H9 (cell line): ENCODE measurements around the gene SUOX. TPM values are rescaled to one million over a fixed set of nuclear protein-coding genes. Genes with fewer than 3 reads are reported as not detected.

Experiments used
- DNase-seq: peaks from one replicate; pipeline ENCODE4 v3.0.0-alpha.2; 2017
- H2AFZ ChIP-seq: one replicate; pipeline ENCODE4 v1.6.1; 2013; ENCODE audit warnings: mild to moderate bottlenecking, low read length, control low read depth, moderate library complexity
- H2AK5ac ChIP-seq: 2 replicates; pipeline ENCODE4 v1.6.1; 2013; ENCODE audit warnings: low read length, control low read depth, mixed read lengths; ENCODE audit not compliant: insufficient read length
- H2BK120ac ChIP-seq: one replicate; pipeline ENCODE4 v1.6.1; 2013; ENCODE audit warnings: low read depth, mild to moderate bottlenecking, low read length, control low read depth, inconsistent platforms; ENCODE audit not compliant: poor library complexity, severe bottlenecking
- H2BK12ac ChIP-seq: 2 replicates; pipeline ENCODE4 v1.6.1; 2013; ENCODE audit warnings: low read length, control low read depth, mixed read lengths, low read depth; ENCODE audit not compliant: insufficient read length
- H2BK15ac ChIP-seq: 2 replicates; pipeline ENCODE4 v1.6.1; 2013; ENCODE audit warnings: low read depth, low read length, control low read depth
- H2BK20ac ChIP-seq: one replicate; pipeline ENCODE4 v1.6.1; 2013; ENCODE audit warnings: low read depth, mild to moderate bottlenecking, low read length, control low read depth, inconsistent platforms; ENCODE audit not compliant: poor library complexity, severe bottlenecking
- H2BK5ac ChIP-seq: 2 replicates; pipeline ENCODE4 v1.6.1; 2013; ENCODE audit warnings: low read length, control low read depth, mixed read lengths; ENCODE audit not compliant: insufficient read length
- H3K14ac ChIP-seq: 2 replicates; pipeline ENCODE4 v1.6.1; 2013; ENCODE audit warnings: low read length, control low read depth; ENCODE audit not compliant: insufficient read depth
- H3K18ac ChIP-seq: 2 replicates; pipeline ENCODE4 v1.6.1; 2013; ENCODE audit warnings: low read depth, mild to moderate bottlenecking, mixed read lengths, low read length, control low read depth; ENCODE audit not compliant: insufficient read length
- H3K23ac ChIP-seq: 2 replicates; pipeline ENCODE4 v1.6.1; 2013; ENCODE audit warnings: low read length, control low read depth, mixed read lengths, low read depth; ENCODE audit not compliant: insufficient read length
- H3K23me2 ChIP-seq: 2 replicates; pipeline ENCODE4 v1.6.1; 2013; ENCODE audit warnings: low read depth, mild to moderate bottlenecking, mixed read lengths, low read length, control low read depth; ENCODE audit not compliant: insufficient read length, poor library complexity, severe bottlenecking
- H3K27ac ChIP-seq: 2 replicates; pipeline ENCODE4 v1.5.1; 2013; ENCODE audit warnings: low read length, control low read depth, mixed read lengths, low read depth; ENCODE audit not compliant: insufficient read length
- H3K27me3 ChIP-seq: 2 replicates; pipeline ENCODE4 v1.6.1; 2013; ENCODE audit warnings: low read length, control low read depth, inconsistent platforms; ENCODE audit not compliant: insufficient read depth
- H3K4ac ChIP-seq: 2 replicates; pipeline ENCODE4 v1.6.1; 2013; ENCODE audit warnings: low read depth, mild to moderate bottlenecking, control low read depth, inconsistent platforms, low read length, moderate library complexity
- H3K4me1 ChIP-seq: 2 replicates; pipeline ENCODE4 v1.6.1; 2013; ENCODE audit warnings: low read length, control low read depth, inconsistent platforms; ENCODE audit not compliant: insufficient read depth
- H3K4me2 ChIP-seq: 2 replicates; pipeline ENCODE4 v1.6.1; 2013; ENCODE audit warnings: low read length, control low read depth, mixed read lengths; ENCODE audit not compliant: insufficient read length, insufficient read depth
- H3K56ac ChIP-seq: 2 replicates; pipeline ENCODE4 v1.6.1; 2013; ENCODE audit warnings: low read depth, mild to moderate bottlenecking, mixed read lengths, low read length, control low read depth; ENCODE audit not compliant: insufficient read length
- H3K79me1 ChIP-seq: 2 replicates; pipeline ENCODE4 v1.6.1; 2013; ENCODE audit warnings: low read depth, mild to moderate bottlenecking, moderate library complexity, low read length, control low read depth, inconsistent platforms; ENCODE audit not compliant: insufficient read depth, poor library complexity, severe bottlenecking
- H3K79me2 ChIP-seq: 2 replicates; pipeline ENCODE4 v1.6.1; 2013; ENCODE audit warnings: low read length, control low read depth, inconsistent platforms; ENCODE audit not compliant: insufficient read depth
- H3K9ac ChIP-seq: 2 replicates; pipeline ENCODE4 v1.6.1; 2013; ENCODE audit warnings: low read length, control low read depth, mixed read lengths; ENCODE audit not compliant: insufficient read length; ENCODE audit errors: extremely low read depth
- H3K9me3 ChIP-seq: one replicate; pipeline ENCODE4 v1.6.1; 2013; ENCODE audit warnings: low read depth, low read length, inconsistent platforms; ENCODE audit not compliant: control insufficient read depth
- H3T11ph ChIP-seq: one replicate; pipeline ENCODE4 v1.6.1; 2013; ENCODE audit warnings: mild to moderate bottlenecking, low read length, control low read depth, inconsistent platforms
- H4K20me1 ChIP-seq: one replicate; pipeline ENCODE4 v1.6.1; 2013; ENCODE audit not compliant: control insufficient read depth, insufficient read length, insufficient read depth
- H4K5ac ChIP-seq: 2 replicates; pipeline ENCODE4 v1.6.1; 2013; ENCODE audit warnings: low read depth, mild to moderate bottlenecking, mixed read lengths, low read length, control low read depth; ENCODE audit not compliant: insufficient read length
- H4K8ac ChIP-seq: replicated peaks from 2 replicates; pipeline ENCODE4 v1.6.1; 2013; ENCODE audit warnings: low read length, control low read depth, mixed read lengths, low read depth; ENCODE audit not compliant: insufficient read length
- H4K91ac ChIP-seq: 2 replicates; pipeline ENCODE4 v1.6.1; 2013; ENCODE audit warnings: low read depth, mild to moderate bottlenecking, moderate library complexity, mixed read lengths, low read length, control low read depth; ENCODE audit not compliant: insufficient read length
- H3K27ac Mint-ChIP-seq, 3 experiments: 2 replicates in 2 of 3; 3 replicates in 1 of 3; pipeline ENCODE4 v1.8.0; 2020 to 2021; ENCODE audit warnings: mixed read lengths in 3 of 3, mild to moderate bottlenecking in 1 of 3, moderate library complexity in 1 of 3
- H3K27me3 Mint-ChIP-seq: 2 replicates; pipeline ENCODE4 v1.8.0; 2021; ENCODE audit warnings: low read depth, mild to moderate bottlenecking, moderate library complexity, mixed read lengths
- H3K36me3 Mint-ChIP-seq, 3 experiments: 2 replicates in 2 of 3; 3 replicates in 1 of 3; pipeline ENCODE4 v1.8.0; 2020 to 2021; ENCODE audit warnings: low read depth in 3 of 3, mixed read lengths in 3 of 3; ENCODE audit not compliant: insufficient read depth in 1 of 3
- H3K4me1 Mint-ChIP-seq, 2 experiments: 2 replicates each; pipeline ENCODE4 v1.8.0; 2020; ENCODE audit warnings: mixed read lengths in 2 of 2
- H3K4me3 Mint-ChIP-seq, 2 experiments: 2 replicates in 1 of 2; 3 replicates in 1 of 2; pipeline ENCODE4 v1.8.0; 2020 to 2021; ENCODE audit warnings: mild to moderate bottlenecking in 2 of 2, mixed read lengths in 2 of 2, moderate library complexity in 1 of 2
- H3K9me3 Mint-ChIP-seq, 2 experiments: 2 replicates in 1 of 2; 3 replicates in 1 of 2; pipeline ENCODE4 v1.8.0; 2020; ENCODE audit warnings: mild to moderate bottlenecking in 2 of 2, mixed read lengths in 2 of 2, moderate library complexity in 1 of 2
- CTCF ChIP-seq: fragments of 200-600 bp; sonication (generic); conservative IDR thresholded peaks from 3 replicates; pipeline ENCODE4 v1.8.0; 2021; ENCODE audit warnings: antibody characterized with exemption, mild to moderate bottlenecking
- WGBS: extraction: QIAGEN DNeasy Blood & Tissue Kit; methylation state at CpG from one replicate; pipeline ENCODE4 v1.1.7; 2013; ENCODE audit warnings: missing lambda C conversion rate, low lambda C conversion rate, mixed read lengths; ENCODE audit not compliant: insufficient read length; ENCODE audit errors: extremely low coverage; 5-methylcytosine and 5-hydroxymethylcytosine counted together
- total RNA-seq: library from RNA; stranded (reverse); gene quantifications from 2 replicates; pipeline ENCODE4 v1.2.1, GENCODE V29; 2021

SUOX gene
- total RNA-seq, 1 experiment from 2014 or later: 21.0 TPM

DNA sequence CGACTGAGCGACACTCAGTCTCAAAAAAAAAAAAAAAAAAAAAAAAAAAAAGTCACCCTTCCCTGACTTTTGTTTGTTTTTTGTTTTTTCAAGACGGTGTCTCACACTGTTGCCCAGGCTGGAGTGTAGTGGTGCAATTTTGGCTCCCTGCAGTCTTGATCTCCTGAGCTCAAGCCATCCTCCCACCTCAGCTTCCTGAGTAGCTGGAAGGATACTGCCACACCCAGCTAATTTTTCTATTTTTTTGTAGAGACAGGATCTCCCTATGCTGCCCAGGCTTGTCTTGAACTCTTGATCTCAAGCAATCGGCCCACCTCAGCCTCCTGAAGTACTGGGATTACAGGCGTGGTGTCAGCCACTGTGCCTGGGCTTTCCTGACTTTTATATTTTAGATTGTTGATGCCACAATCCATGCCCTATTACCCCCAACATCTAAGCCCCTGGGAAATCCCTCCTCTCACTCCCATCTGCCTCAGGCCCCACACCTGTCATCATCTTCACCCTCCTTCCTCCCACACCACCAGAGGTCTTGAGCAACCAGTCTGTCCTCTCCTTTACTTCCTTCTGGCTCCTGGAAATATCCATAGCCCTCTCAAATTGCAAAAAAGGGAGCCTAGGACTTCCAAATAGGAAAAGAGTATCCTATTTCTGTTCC lies 31.6 kb downstream of the SUOX start:
- Histone ChIP-seq H3K4ac (no peak overlapping the region), H3K23ac (no peak overlapping the region), H4K91ac (no peak overlapping the region), H2BK120ac (no peak overlapping the region), H2BK20ac (no peak overlapping the region), H2AFZ (no peak overlapping the region), H3K4me2 (no peak overlapping the region), H3K14ac (no peak overlapping the region), H2BK15ac (no peak overlapping the region), H3K79me1 (no peaks in the 10 kb centered on the region), H3K79me2 (no peaks in the 10 kb centered on the region), H4K5ac (no peak overlapping the region), H3K56ac (no peak overlapping the region), H3T11ph (no peak overlapping the region), H2AK5ac (no peak overlapping the region), H3K27ac (no peak overlapping the region), H2BK12ac (no peak overlapping the region), H3K9me3 (no peaks in the 10 kb centered on the region), H3K23me2 (no peaks in the 10 kb centered on the region), H3K18ac (no peak overlapping the region), H2BK5ac (no peak overlapping the region), H3K27me3 (no peaks in the 10 kb centered on the region), H3K4me1 (no peaks in the 10 kb centered on the region), H3K9ac (no peak overlapping the region), H4K20me1 (no peaks in the 10 kb centered on the region), H4K8ac (no peak overlapping the region)
- Mint-ChIP-seq H3K4me1 (no peaks in the 10 kb centered on the region), H3K9me3 (no peaks in the 10 kb centered on the region), H3K27ac (no peak overlapping the region; a peak in 1 of 7 replicates), H3K27me3 (no peaks in the 10 kb centered on the region), H3K36me3 (peaks cover 25 to 73% (median 55%) of the 10 kb centered on the region in 3 experiments; a peak in 6 of 7 replicates), H3K4me3 (no peak overlapping the region)
- no CpG with 5 or more reads among the region's 5 CpGs for WGBS
- no peak for TF ChIP-seq CTCF
- no peak for DNase-seq
